B cell (primary cell): ENCODE results near the gene NOS3. TPM values are rescaled to one million over a fixed set of nuclear protein-coding genes. Genes with fewer than 3 reads are reported as not detected.

Source experiments
- ATAC-seq: fragments of 200-7000 bp; cut with Tn5 transposase; one replicate; pipeline ENCODE4 v1.10.0; 2021; ENCODE audit warnings: low read depth, mild to moderate bottlenecking, moderate number of reproducible peaks, moderate library complexity
- CTCF ChIA-PET: fragments of 350-600 bp; sonication (Branson Sonifier 250); formaldehyde crosslinking; loops from one replicate; lab custom pipeline; 2021; ENCODE audit warnings: antibody characterized with exemption, inconsistent platforms; lab: Charles Lee
- POLR2A ChIA-PET: fragments of 350-600 bp; sonication (Branson Sonifier 250); formaldehyde crosslinking; loops from one replicate; lab custom pipeline; 2021; ENCODE audit warnings: antibody characterized with exemption; lab: Charles Lee
- DNase-seq: peaks from one replicate; pipeline ENCODE4 v3.0.0; 2013
- H2AFZ ChIP-seq: 2 replicates; pipeline ENCODE4 v1.6.1; 2012; ENCODE audit warnings: mild to moderate bottlenecking, low read depth, low read length; ENCODE audit not compliant: insufficient read depth, poor library complexity, severe bottlenecking
- H3K27ac ChIP-seq, 2 donors: 1 replicate in 1 of 2; 2 replicates in 1 of 2; pipeline ENCODE4 v1.5.1; 2012 to 2013; ENCODE audit warnings: low read length in 2 of 2, mild to moderate bottlenecking in 2 of 2, moderate library complexity in 1 of 2
- H3K27me3 ChIP-seq, 4 experiments: fragments of 200-600 bp in 1 of 4; sonication (generic) in 1 of 4; replicated peaks in 1 of 4; 1 replicate in 2 of 4; 2 replicates in 2 of 4; pipeline versions ENCODE4 v1.6.1 to v1.7.0; 2013 to 2016; ENCODE audit warnings: low read length in 3 of 4, mild to moderate bottlenecking in 2 of 4, mixed read lengths in 1 of 4, moderate library complexity in 1 of 4; ENCODE audit not compliant: insufficient read depth in 4 of 4, control insufficient read depth in 3 of 4; ENCODE audit errors: control extremely low read depth in 1 of 4
- H3K36me3 ChIP-seq, 2 experiments: replicated peaks in 1 of 2; 1 replicate in 1 of 2; 2 replicates in 1 of 2; pipeline versions ENCODE4 v1.6.1 to v1.7.1; 2013; ENCODE audit warnings: low read length in 1 of 2; ENCODE audit not compliant: insufficient read depth in 2 of 2, control insufficient read depth in 1 of 2; ENCODE audit errors: control extremely low read depth in 1 of 2, extremely low read depth in 1 of 2
- H3K4me1 ChIP-seq, 2 donors: fragments of 200-600 bp in 1 of 2; sonication (generic) in 1 of 2; 1 replicate in 1 of 2; 2 replicates in 1 of 2; pipeline versions ENCODE4 v1.5.1 to v1.6.1; 2013 to 2017; ENCODE audit warnings: low read length in 2 of 2; ENCODE audit not compliant: control insufficient read depth in 2 of 2, insufficient read depth in 2 of 2
- H3K4me2 ChIP-seq: replicated peaks from 2 replicates; pipeline ENCODE3; 2012; ENCODE audit warnings: mild to moderate bottlenecking, low read depth, low read length; ENCODE audit not compliant: poor library complexity, severe bottlenecking
- H3K4me3 ChIP-seq, 5 experiments: fragments of 200-600 bp in 1 of 5; sonication (generic) in 1 of 5; 1 replicate in 3 of 5; 2 replicates in 2 of 5; pipeline versions ENCODE4 v1.5.1 to v1.7.0; 2011 to 2016; ENCODE audit warnings: low read length in 4 of 5, mild to moderate bottlenecking in 4 of 5, low read depth in 2 of 5, control low read depth in 1 of 5, moderate library complexity in 1 of 5; ENCODE audit not compliant: insufficient read depth in 1 of 5; ENCODE audit errors: control extremely low read depth in 1 of 5, extremely low read depth in 1 of 5
- H3K79me2 ChIP-seq: fragments of 200-600 bp; sonication (generic); one replicate; pipeline ENCODE4 v1.6.0; 2016; ENCODE audit warnings: low read length; ENCODE audit not compliant: control insufficient read depth, insufficient read depth
- H3K9ac ChIP-seq: fragments of 200-600 bp; sonication (generic); 2 replicates; pipeline ENCODE4 v1.6.1; 2017; ENCODE audit warnings: mild to moderate bottlenecking, low read length, moderate library complexity
- H3K9me3 ChIP-seq, 3 donors: one replicate each; pipeline versions ENCODE4 v1.6.1 to v1.7.1; 2013; ENCODE audit warnings: low read length in 2 of 3; ENCODE audit not compliant: control insufficient read depth in 2 of 3, insufficient read depth in 1 of 3; ENCODE audit errors: control extremely low read depth in 1 of 3
- H4K20me1 ChIP-seq: 2 replicates; pipeline ENCODE4 v1.6.0; 2012; ENCODE audit warnings: mild to moderate bottlenecking, low read length; ENCODE audit not compliant: insufficient read depth, control insufficient read depth, poor library complexity, severe bottlenecking
- H3K27ac Mint-ChIP-seq: one replicate; pipeline ENCODE4 v1.8.0; 2021; ENCODE audit warnings: mixed read lengths
- H3K27me3 Mint-ChIP-seq: one replicate; pipeline ENCODE4 v1.8.0; 2021; ENCODE audit warnings: mixed read lengths
- H3K4me1 Mint-ChIP-seq: one replicate; pipeline ENCODE4 v1.8.0; 2021; ENCODE audit warnings: mixed read lengths
- H3K4me3 Mint-ChIP-seq: one replicate; pipeline ENCODE4 v1.8.0; 2021; ENCODE audit warnings: mixed read lengths
- H3K9me3 Mint-ChIP-seq: one replicate; pipeline ENCODE4 v1.8.0; 2022; ENCODE audit warnings: mixed read lengths; ENCODE audit not compliant: insufficient read depth
- CTCF ChIP-seq: fragments of 200-600 bp; IDR thresholded peaks from one replicate; pipeline ENCODE4 v1.8.0; 2022; ENCODE audit warnings: antibody characterized with exemption, mild to moderate bottlenecking
- EZH2 ChIP-seq: IDR thresholded peaks from 2 replicates; pipeline ENCODE4 v1.6.1; 2012; ENCODE audit warnings: borderline replicate concordance, low read depth, mild to moderate bottlenecking, moderate library complexity, low read length; ENCODE audit not compliant: insufficient read depth, poor library complexity, severe bottlenecking
- WGBS: methylation state at CpG from one replicate; pipeline ENCODE4 v1.1.5; 2013; ENCODE audit warnings: missing lambda C conversion rate; ENCODE audit not compliant: insufficient coverage; 5-methylcytosine and 5-hydroxymethylcytosine counted together
- intact Hi-C: fragments of 100-400 bp; cut with micrococcal nuclease; formaldehyde crosslinking; loops from one replicate; pipeline ENCODE4 v1.10.0; 2022
- polyA plus RNA-seq: library from polyadenylated mRNA; depleted of rRNA; stranded (reverse); fragments of >200 nt; gene quantifications from 2 replicates; pipeline ENCODE4 v1.2.3, GENCODE V29; 2012
- total RNA-seq, 2 donors: library from RNA; stranded (reverse); fragments of 120-200 nt in 1 of 2; gene quantifications; 1 replicate in 1 of 2; 2 replicates in 1 of 2; pipeline versions ENCODE4 v1.2.3 to v1.2.4, GENCODE V29; 2013 to 2022

Gene NOS3
- total and polyA plus RNA-seq, 2 donors (not counting 1 experiment from before 2014, with no cell fraction given), result 0.39 to 0.54 TPM

- WGBS, result 11% methylated on average over 7 of the region's 15 CpGs
- no peak for TF ChIP-seq EZH2
- TF ChIP-seq CTCF, result no peak
- peaks cover 0 to 38% (median 5%) of the 10 kb centered on the region in 3 donors for H3K9me3 ChIP-seq
- H3K79me2 ChIP-seq, result no peaks in the 10 kb centered on the region
- H3K9ac ChIP-seq, result no peak overlapping the region
- no peak for ATAC-seq
- H4K20me1 ChIP-seq, result no peaks in the 10 kb centered on the region
- ChIA-PET CTCF (interaction anchor here (0.8 to 1.9 kb wide), 4 partner anchors 9 to 31 kb away, joined by 3 to 8 read pairs (median 3); no protein-coding TSS in a partner anchor), POLR2A (no interaction called here)
- Mint-ChIP-seq H3K27me3 (peaks cover 33% of the 10 kb centered on the region), H3K27ac (no peak overlapping the region), H3K4me3 (no peak overlapping the region), H3K4me1 (peaks cover 4% of the 10 kb centered on the region), H3K9me3 (peaks cover 3% of the 10 kb centered on the region)
- no peak overlapping the region for H3K4me3 ChIP-seq
- peak; percentile 27 for DNase-seq
- H3K27me3 ChIP-seq, result peaks cover 0 to 43% (median 6%) of the 10 kb centered on the region in 4 experiments
- no peak overlapping the region for H3K27ac ChIP-seq
- H3K4me2 ChIP-seq, result peak overlapping the region; percentile 35
- H2AFZ ChIP-seq, result peak overlapping the region; percentile 59
- intact Hi-C loops, result no loop called here
- H3K36me3 ChIP-seq, result no peaks in the 10 kb centered on the region
- peaks cover 0 to 14% of the 10 kb centered on the region in 2 donors for H3K4me1 ChIP-seq
These were observed 3.5 kb downstream of the NOS3 start for GRCh38 chr7:150994141-150994837.
